Astrocyte (in vitro differentiated cells and primary cell): ENCODE results near the gene SLC25A21. TPM values are rescaled to one million over a fixed set of nuclear protein-coding genes. Genes with fewer than 3 reads are reported as not detected.

Experiments used
- DNase-seq: peaks from one replicate; pipeline ENCODE4 v3.0.0-alpha.2; 2010; ENCODE audit warnings: low read depth
- FAIRE-seq: peaks from 2 replicates; lab custom pipeline; 2011; peaks lifted over from hg19 to GRCh38; lab: Jason Lieb, UNC
- H2AFZ ChIP-seq: 2 replicates; pipeline ENCODE4 v1.6.0; 2012; ENCODE audit warnings: low read depth, low read length, inconsistent platforms
- H3K27ac ChIP-seq: 2 replicates; pipeline ENCODE4 v1.5.1; 2011; ENCODE audit warnings: low read depth, low read length, inconsistent platforms
- H3K27me3 ChIP-seq: 2 replicates; pipeline ENCODE4 v1.6.0; 2011; ENCODE audit warnings: low read length, inconsistent platforms; ENCODE audit not compliant: insufficient read depth
- H3K36me3 ChIP-seq: 2 replicates; pipeline ENCODE4 v1.5.1; 2011; ENCODE audit warnings: low read length, inconsistent platforms; ENCODE audit not compliant: insufficient read depth
- H3K4me1 ChIP-seq: 2 replicates; pipeline ENCODE4 v1.5.1; 2011; ENCODE audit warnings: low read length, inconsistent platforms; ENCODE audit not compliant: insufficient read depth
- H3K4me2 ChIP-seq: 2 replicates; pipeline ENCODE4 v1.6.0; 2012; ENCODE audit warnings: low read length, inconsistent platforms
- H3K4me3 ChIP-seq: 2 replicates; pipeline ENCODE4 v1.5.1; 2011; ENCODE audit warnings: low read depth, mild to moderate bottlenecking, low read length, inconsistent platforms; ENCODE audit not compliant: insufficient read depth
- H3K79me2 ChIP-seq: 2 replicates; pipeline ENCODE4 v1.6.0; 2012; ENCODE audit warnings: mild to moderate bottlenecking, low read length, inconsistent platforms; ENCODE audit not compliant: insufficient read depth
- H3K9ac ChIP-seq: 2 replicates; pipeline ENCODE4 v1.6.0; 2012; ENCODE audit warnings: mild to moderate bottlenecking, low read length, inconsistent platforms
- H3K9me3 ChIP-seq: 2 replicates; pipeline ENCODE4 v1.5.1; 2012; ENCODE audit warnings: low read depth, mild to moderate bottlenecking, low read length, inconsistent platforms; ENCODE audit not compliant: insufficient read depth
- H4K20me1 ChIP-seq: 2 replicates; pipeline ENCODE4 v1.6.0; 2012; ENCODE audit warnings: low read length, inconsistent platforms; ENCODE audit not compliant: insufficient read depth
- H3K27ac Mint-ChIP-seq: one replicate; pipeline ENCODE4 v1.8.0; 2021; ENCODE audit warnings: mild to moderate bottlenecking, mixed read lengths; ENCODE audit not compliant: unreplicated experiment
- H3K27me3 Mint-ChIP-seq: one replicate; pipeline ENCODE4 v1.8.0; 2021; ENCODE audit warnings: low read depth, mixed read lengths; ENCODE audit not compliant: unreplicated experiment
- H3K36me3 Mint-ChIP-seq: one replicate; pipeline ENCODE4 v1.8.0; 2021; ENCODE audit warnings: low read depth, mixed read lengths; ENCODE audit not compliant: unreplicated experiment
- H3K4me1 Mint-ChIP-seq: one replicate; pipeline ENCODE4 v1.8.0; 2021; ENCODE audit warnings: low read depth, mixed read lengths; ENCODE audit not compliant: unreplicated experiment
- H3K4me3 Mint-ChIP-seq: one replicate; pipeline ENCODE4 v1.8.0; 2021; ENCODE audit warnings: mild to moderate bottlenecking, moderate library complexity, mixed read lengths; ENCODE audit not compliant: unreplicated experiment
- H3K9me3 Mint-ChIP-seq: one replicate; pipeline ENCODE4 v1.8.0; 2021; ENCODE audit warnings: mild to moderate bottlenecking, mixed read lengths; ENCODE audit not compliant: unreplicated experiment
- CTCF ChIP-seq: IDR thresholded peaks from 2 replicates; pipeline ENCODE4 v1.5.1; 2011; ENCODE audit warnings: low read depth, mild to moderate bottlenecking, inconsistent platforms, low read length, moderate library complexity; ENCODE audit not compliant: insufficient read depth
- EZH2 ChIP-seq: IDR thresholded peaks from 2 replicates; pipeline ENCODE4 v1.6.1; 2012; ENCODE audit warnings: mild to moderate bottlenecking, low read length, inconsistent platforms; ENCODE audit not compliant: insufficient read depth
- total RNA-seq: library from RNA; stranded (reverse); gene quantifications from 2 replicates; pipeline ENCODE4 v1.2.1, GENCODE V29; 2021

The SLC25A21 gene
- total RNA-seq, 1 donor from 2014 or later: 1.5 TPM

- no peaks in the 10 kb centered on the region for H4K20me1 ChIP-seq
- FAIRE-seq (no peak), DNase-seq (no peak)
- TF ChIP-seq EZH2 (no peak), CTCF (no peak)
- H3K4me3 ChIP-seq: no peak overlapping the region
- Mint-ChIP-seq H3K9me3 (no peaks in the 10 kb centered on the region), H3K27me3 (peaks cover 7% of the 10 kb centered on the region), H3K36me3 (no peaks in the 10 kb centered on the region), H3K4me1 (no peaks in the 10 kb centered on the region), H3K27ac (no peak overlapping the region), H3K4me3 (no peak overlapping the region)
- no peak overlapping the region for H3K27ac ChIP-seq
- no peaks in the 10 kb centered on the region for H3K27me3 ChIP-seq
- no peak overlapping the region for H3K9ac ChIP-seq
- no peaks in the 10 kb centered on the region for H3K36me3 ChIP-seq
- H3K4me2 ChIP-seq: no peak overlapping the region
- H2AFZ ChIP-seq: no peak overlapping the region
- no peaks in the 10 kb centered on the region for H3K9me3 ChIP-seq
- H3K79me2 ChIP-seq: no peaks in the 10 kb centered on the region
- H3K4me1 ChIP-seq: no peaks in the 10 kb centered on the region
Measured at GRCh38 chr14:36720657-36721056, 451.7 kb downstream of the SLC25A21 start.

GRCh38 chr14:36719823-36720222, 452.6 kb downstream of the SLC25A21 start:
- H3K4me2 ChIP-seq: no peak overlapping the region
- H3K36me3 Mint-ChIP-seq: no peaks in the 10 kb centered on the region
- H3K36me3 ChIP-seq: no peaks in the 10 kb centered on the region
- peaks cover 7% of the 10 kb centered on the region for H3K27me3 Mint-ChIP-seq
- H3K4me3 ChIP-seq: no peak overlapping the region
- no peaks in the 10 kb centered on the region for H3K4me1 Mint-ChIP-seq
- no peak overlapping the region for H3K27ac ChIP-seq
- H2AFZ ChIP-seq: no peak overlapping the region
- no peak for DNase-seq
- TF ChIP-seq EZH2 (no peak), CTCF (no peak)
- no peak for FAIRE-seq
- no peaks in the 10 kb centered on the region for H4K20me1 ChIP-seq
- H3K4me3 Mint-ChIP-seq: no peak overlapping the region
- H3K9ac ChIP-seq: no peak overlapping the region
- no peaks in the 10 kb centered on the region for H3K9me3 ChIP-seq
- no peaks in the 10 kb centered on the region for H3K9me3 Mint-ChIP-seq
- no peak overlapping the region for H3K27ac Mint-ChIP-seq
- H3K79me2 ChIP-seq: no peaks in the 10 kb centered on the region
- no peaks in the 10 kb centered on the region for H3K27me3 ChIP-seq
- no peaks in the 10 kb centered on the region for H3K4me1 ChIP-seq

GRCh38 chr14:36718216-36718615, 454.2 kb downstream of the SLC25A21 start:
- TF ChIP-seq CTCF: no peak
- TF ChIP-seq EZH2: no peak
- no peak for FAIRE-seq
- Histone ChIP-seq H3K4me2 (no peak overlapping the region), H3K27me3 (no peaks in the 10 kb centered on the region), H3K9me3 (no peaks in the 10 kb centered on the region), H3K4me3 (no peak overlapping the region), H4K20me1 (no peaks in the 10 kb centered on the region), H3K4me1 (no peaks in the 10 kb centered on the region), H3K79me2 (no peaks in the 10 kb centered on the region), H3K9ac (no peak overlapping the region), H3K27ac (no peak overlapping the region), H2AFZ (no peak overlapping the region), H3K36me3 (no peaks in the 10 kb centered on the region)
- H3K9me3 Mint-ChIP-seq: no peaks in the 10 kb centered on the region
- no peak overlapping the region for H3K27ac Mint-ChIP-seq
- no peak overlapping the region for H3K4me3 Mint-ChIP-seq
- H3K4me1 Mint-ChIP-seq: no peaks in the 10 kb centered on the region
- DNase-seq: peak; percentile 3
- H3K27me3 Mint-ChIP-seq: peaks cover 7% of the 10 kb centered on the region
- H3K36me3 Mint-ChIP-seq: no peaks in the 10 kb centered on the region
